K562 (cell line): ENCODE measurements around the gene SLC43A1. TPM values are rescaled to one million over a fixed set of nuclear protein-coding genes. Genes with fewer than 3 reads are reported as not detected.

Source experiments
- ATAC-seq: fragments of 200-7000 bp; cut with Tn5 transposase; 3 replicates; pipeline ENCODE4 v1.9.1; 2020; ENCODE audit warnings: moderate library complexity
- BruUV-seq: library from RNA; stranded (reverse); fragments of 400-500 nt; replicated peaks from 2 replicates; lab custom pipeline; 2021; lab: Mats Ljungman, UMichigan
- CTCF ChIA-PET: fragments of 300-600 bp; formaldehyde crosslinking; extraction: SDS; loops from one replicate; lab custom pipeline; 2021; ENCODE audit warnings: low intra/inter-chr PET ratio; lab: Yijun Ruan, JAX
- POLR2A ChIA-PET: fragments of 300-600, 350-650 bp; sonication (Branson Sonifier 250); formaldehyde crosslinking; extraction: SDS; loops from one replicate; lab custom pipeline; 2021; ENCODE audit warnings: antibody characterized with exemption, inconsistent platforms; lab: Yijun Ruan, JAX
- DNase-seq, 4 experiments: peaks; one replicate each; pipeline versions ENCODE4 v3.0.0 to v3.0.0-alpha.2; 2011 to 2018; ENCODE audit warnings: low spot score in 3 of 4, mixed read lengths in 3 of 4; ENCODE audit errors: extremely low read depth in 1 of 4
- FAIRE-seq: peaks from 2 replicates; lab custom pipeline; 2011; peaks lifted over from hg19 to GRCh38; lab: Jason Lieb, UNC
- H2AFZ ChIP-seq: 2 replicates; pipeline ENCODE4 v1.6.0; 2011; ENCODE audit warnings: low read depth, low read length, control low read depth, inconsistent platforms
- H3K27ac ChIP-seq: fragments of 200-600 bp; 3 replicates; pipeline ENCODE4 v1.8.0; 2011; ENCODE audit warnings: low read depth, mild to moderate bottlenecking, control low read depth, inconsistent platforms, low read length, moderate library complexity, mixed read lengths; ENCODE audit errors: extremely low read depth
- H3K27me3 ChIP-seq, 2 experiments: fragments of 300-600 bp in 1 of 2; 2 replicates in 1 of 2; 3 replicates in 1 of 2; pipeline versions ENCODE4 v1.6.0 to v1.8.0; 2011; ENCODE audit warnings: inconsistent platforms in 2 of 2, low read length in 2 of 2, mild to moderate bottlenecking in 1 of 2, mixed read lengths in 1 of 2, moderate library complexity in 1 of 2; ENCODE audit not compliant: control insufficient read depth in 2 of 2, insufficient read depth in 2 of 2
- H3K36me3 ChIP-seq: fragments of 300-600 bp; 3 replicates; pipeline ENCODE4 v1.8.0; 2011; ENCODE audit warnings: mild to moderate bottlenecking, low read length, inconsistent platforms; ENCODE audit not compliant: control insufficient read depth, insufficient read depth
- H3K4me1 ChIP-seq, 2 experiments: fragments of 200-600 bp in 1 of 2; replicated peaks in 1 of 2; 2 replicates in 1 of 2; 3 replicates in 1 of 2; pipeline versions ENCODE4 v1.5.1 to v1.8.0; 2011; ENCODE audit warnings: inconsistent platforms in 2 of 2, low read length in 2 of 2, mild to moderate bottlenecking in 1 of 2, mixed read lengths in 1 of 2, moderate library complexity in 1 of 2; ENCODE audit not compliant: control insufficient read depth in 2 of 2, insufficient read depth in 2 of 2
- H3K4me2 ChIP-seq: 2 replicates; pipeline ENCODE4 v1.6.1; 2011; ENCODE audit warnings: low read length, control low read depth, inconsistent platforms, mixed read lengths; ENCODE audit not compliant: insufficient read depth
- H3K4me3 ChIP-seq: fragments of 200-600 bp; sonication (generic), shearing (Covaris generic); 2 replicates; pipeline ENCODE4 v1.5.1; 2016; ENCODE audit warnings: control low read depth, inconsistent platforms
- H3K79me2 ChIP-seq: fragments of 200-600 bp; 3 replicates; pipeline ENCODE4 v1.8.0; 2011; ENCODE audit warnings: low read length, inconsistent platforms; ENCODE audit not compliant: control insufficient read depth, insufficient read depth
- H3K9ac ChIP-seq, 2 experiments: 2 replicates each; pipeline versions ENCODE4 v1.6.0 to v1.6.1; 2011; ENCODE audit warnings: low read depth in 2 of 2, low read length in 2 of 2, control low read depth in 1 of 2, inconsistent platforms in 1 of 2, mild to moderate bottlenecking in 1 of 2, mixed read lengths in 1 of 2; ENCODE audit not compliant: insufficient read depth in 1 of 2
- H3K9me1 ChIP-seq: one replicate; pipeline ENCODE4 v1.6.0; 2011; ENCODE audit warnings: inconsistent platforms, mild to moderate bottlenecking, low read length, moderate library complexity; ENCODE audit not compliant: control insufficient read depth, insufficient read depth
- H3K9me3 ChIP-seq: replicated peaks from 2 replicates; pipeline ENCODE4 v1.5.1; 2011; ENCODE audit warnings: low read depth, low read length, inconsistent platforms; ENCODE audit not compliant: control insufficient read depth, insufficient read depth
- H4K20me1 ChIP-seq: replicated peaks from 2 replicates; pipeline ENCODE4 v1.6.1; 2011; ENCODE audit warnings: low read length, inconsistent platforms, mixed read lengths; ENCODE audit not compliant: control insufficient read depth, insufficient read depth
- C11orf30 ChIP-seq: fragments of 450-650 bp; IDR thresholded peaks from 2 replicates; pipeline ENCODE4 v1.6.1; 2016; ENCODE audit warnings: low read depth, mild to moderate bottlenecking
- CBFA2T2 ChIP-seq: fragments of 450-650 bp; conservative IDR thresholded peaks from 2 replicates; pipeline ENCODE4 v1.6.1; 2017; ENCODE audit warnings: mild to moderate bottlenecking
- EZH2 ChIP-seq: IDR thresholded peaks from 2 replicates; pipeline ENCODE4 v1.6.1; 2012; ENCODE audit warnings: low read depth, mild to moderate bottlenecking, inconsistent platforms, low read length, borderline replicate concordance
- FOXP1 ChIP-seq: sonication (generic); formaldehyde crosslinking; IDR thresholded peaks from 2 replicates; pipeline ENCODE4 v1.8.0; 2022; ENCODE audit warnings: mild to moderate bottlenecking, missing genetic modification reagents
- MAFG ChIP-seq: fragments of 450-650 bp; conservative IDR thresholded peaks from 2 replicates; pipeline ENCODE4 v1.6.1; 2016; ENCODE audit warnings: missing genetic modification characterization, missing compliant biosample characterization
- MAFK ChIP-seq: IDR thresholded peaks from 2 replicates; pipeline ENCODE4 v1.6.1; 2011; ENCODE audit warnings: low read length, improper control_type of control experiment
- PHF8 ChIP-seq: fragments of 200-600 bp; sonication (generic); IDR thresholded peaks from 2 replicates; pipeline ENCODE4 v1.6.1; 2012; ENCODE audit warnings: mixed run types, mild to moderate bottlenecking, inconsistent platforms, low read length, moderate library complexity, borderline replicate concordance
- POLR2G ChIP-seq: fragments of 200-400 bp; formaldehyde crosslinking; IDR thresholded peaks from 2 replicates; pipeline ENCODE4 v1.6.1; 2017; ENCODE audit warnings: low read depth, mild to moderate bottlenecking, antibody characterized with exemption, low read length, moderate library complexity
- TAF15 ChIP-seq: fragments of 200-400 bp; formaldehyde crosslinking; IDR thresholded peaks from 2 replicates; pipeline ENCODE4 v1.6.1; 2017; ENCODE audit warnings: mild to moderate bottlenecking, low read depth, low read length, moderate library complexity
- TCF7 ChIP-seq: sonication (generic); IDR thresholded peaks from 2 replicates; pipeline ENCODE4 v1.6.1; 2016; ENCODE audit warnings: antibody characterized with exemption, borderline replicate concordance
- ZC3H4 ChIP-seq: sonication (generic); formaldehyde crosslinking; IDR thresholded peaks from 2 replicates; pipeline ENCODE4 v1.9.0; 2021; ENCODE audit warnings: missing genetic modification reagents, borderline replicate concordance
- ZNF133 ChIP-seq: fragments of 250-450 bp; sonication (Bioruptor Pico); IDR thresholded peaks from 2 replicates; pipeline ENCODE4 v1.4.0; 2020; ENCODE audit warnings: mild to moderate bottlenecking
- ZNF143 ChIP-seq: sonication (generic); formaldehyde crosslinking; IDR thresholded peaks from 2 replicates; pipeline ENCODE4 v1.9.0; 2022; ENCODE audit warnings: mild to moderate bottlenecking, missing genetic modification reagents
- ZNF316 ChIP-seq: fragments of 450-650 bp; IDR thresholded peaks from 2 replicates; pipeline ENCODE4 v1.6.1; 2016
- WGBS: fragments of 100-300 bp; shearing (Covaris generic); methylation state at CpG from one replicate; pipeline ENCODE4 v1.1.6; 2016; ENCODE audit warnings: low coverage, mixed read lengths; ENCODE audit not compliant: insufficient coverage; ENCODE audit errors: missing lambda C conversion rate; 5-methylcytosine and 5-hydroxymethylcytosine counted together
- in situ Hi-C: fragments of 300-500 bp; cut with MboI; formaldehyde crosslinking; loops from 4 replicates; pipeline ENCODE4 v1.15.0; 2018; ENCODE audit warnings: inconsistent platforms, mixed read lengths
- intact Hi-C: fragments of 100-400 bp; cut with micrococcal nuclease; formaldehyde crosslinking; loops from 2 replicates; pipeline ENCODE4 v1.14.2; 2022
- polyA plus RNA-seq, 8 experiments: library from polyadenylated mRNA; depleted of rRNA in 4 of 8; stranded (reverse) in 5 of 8; unstranded in 3 of 8; fragments of >200 nt; fragmentation: Nextera tagmentation in 2 of 8; fragmentation: Illumina TruSeq in 1 of 8; extraction: Ambion mirVana in 2 of 8; extraction: Trizol in 1 of 8; gene quantifications; 2 replicates each; pipeline versions ENCODE4 v1.2.1 to v1.2.3, GENCODE V29; 2011 to 2014; ENCODE audit warnings: inconsistent platforms in 1 of 8, missing spikeins in 1 of 8
- total RNA-seq, 7 experiments: library from RNA; depleted of rRNA in 6 of 7; stranded (reverse); fragments of >200 nt in 6 of 7; fragmentation: Illumina TruSeq in 2 of 7; extraction: Trizol in 2 of 7; gene quantifications; 2 replicates each; pipeline versions ENCODE4 v1.2.1 to v1.2.3, GENCODE V29; 2011 to 2021; ENCODE audit warnings: low replicate concordance in 1 of 7
- TF ChIP-seq, protein P1 (sequence below), 2 experiments: IDR thresholded peaks; 2 replicates each; pipeline ENCODE4 v1.6.1; 2011; ENCODE audit warnings: borderline replicate concordance in 1 of 2, control low read depth in 1 of 2, low read depth in 1 of 2, low read length in 1 of 2, mild to moderate bottlenecking in 1 of 2, mixed read lengths in 1 of 2, moderate library complexity in 1 of 2; ENCODE audit not compliant: insufficient read depth in 1 of 2, insufficient read length in 1 of 2, poor library complexity in 1 of 2, severe bottlenecking in 1 of 2; ENCODE audit errors: extremely low read depth in 1 of 2
- TF ChIP-seq, protein P2 (sequence below): fragments of 250-450 bp; sonication (Bioruptor Pico); IDR thresholded peaks from 2 replicates; pipeline ENCODE4 v1.8.0; 2022; ENCODE audit warnings: inconsistent platforms
- TF ChIP-seq, protein P3 (sequence below): IDR thresholded peaks from 2 replicates; pipeline ENCODE4 v1.6.1; 2016; ENCODE audit warnings: missing genetic modification characterization, missing compliant biosample characterization

The SLC43A1 gene
- total and polyA plus RNA-seq, 9 of the 15 experiments (the other 6 are each of a cell fraction or from before 2014, with no cell fraction given), result 2.6 to 41.8 (median 24.6) TPM

DNA sequence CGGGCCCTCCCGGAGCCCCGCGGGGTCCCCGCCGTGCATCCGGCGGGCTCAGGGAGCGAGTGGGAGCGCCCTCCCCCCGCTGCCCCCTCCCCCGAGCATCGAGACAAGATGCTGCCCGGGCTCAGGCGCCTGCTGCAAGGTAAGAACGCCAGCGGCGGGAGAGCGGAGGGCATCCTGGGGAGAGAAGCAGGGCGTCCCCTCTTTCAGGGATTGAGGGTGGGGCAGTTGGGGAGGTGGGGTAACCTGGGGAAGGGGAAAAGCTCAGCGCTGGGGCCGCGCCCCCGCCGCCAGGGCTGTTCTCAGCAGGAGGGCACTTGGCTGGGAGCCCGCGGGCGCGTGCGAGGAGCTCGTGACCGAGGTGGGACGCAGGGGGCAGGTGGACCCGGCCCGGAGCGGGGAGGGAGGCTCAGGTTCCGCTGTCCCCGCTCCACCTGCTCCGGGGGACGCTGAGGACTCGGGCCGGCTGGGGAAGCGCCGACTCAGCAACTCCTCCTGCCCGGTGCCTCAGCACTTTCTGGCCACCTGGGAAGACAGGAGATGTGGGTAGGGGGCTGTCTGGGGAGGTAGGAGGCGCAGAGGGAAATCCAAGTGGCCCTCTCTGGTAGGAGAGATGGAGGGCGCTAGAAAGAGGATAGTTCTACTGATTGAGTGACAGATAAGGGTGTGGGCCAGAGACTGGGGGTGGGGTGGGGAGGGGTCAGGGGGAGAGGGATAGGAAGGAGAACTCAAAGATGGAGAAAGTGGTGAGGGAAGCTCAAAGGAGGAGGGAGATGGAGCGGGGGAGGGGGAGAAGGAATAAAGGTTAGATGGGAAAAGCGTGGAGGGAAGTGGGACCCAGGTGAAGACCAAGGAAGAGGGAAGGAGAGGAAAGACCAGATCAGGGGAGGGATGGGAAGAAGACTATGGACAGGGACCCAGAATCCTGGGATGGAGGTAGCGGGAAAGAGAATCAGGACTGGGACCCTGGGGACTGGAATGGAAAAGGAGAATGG is 54.4 kb downstream of the SLC43A1 start:
- Histone ChIP-seq H2AFZ (peak overlapping the region; percentile 29; the same call in 1 of the 2 replicates), H4K20me1 (peaks cover 5% of the 10 kb centered on the region), H3K4me1 (peaks cover 22 to 60% of the 10 kb centered on the region in 2 experiments), H3K4me2 (peak overlapping the region; percentile 82), H3K9ac (peak overlapping the region in 1 of 2 experiments; percentile 91; a peak in 3 of 4 replicates), H3K79me2 (no peaks in the 10 kb centered on the region), H3K27me3 (no peaks in the 10 kb centered on the region), H3K9me3 (no peaks in the 10 kb centered on the region), H3K36me3 (no peaks in the 10 kb centered on the region), H3K9me1 (no peaks in the 10 kb centered on the region), H3K4me3 (peak overlapping the region; percentile 45), H3K27ac (no peak overlapping the region)
- 11% methylated on average over 22 of the region's 50 CpGs for WGBS
- ChIA-PET CTCF (interaction anchor here (0.6 kb wide), 1 partner anchor 1641 kb away, joined by 3 read pairs; no protein-coding TSS in a partner anchor), POLR2A (interaction anchor here (0.6 kb wide), 1 partner anchor 74 kb away, joined by 3 read pairs; no protein-coding TSS in a partner anchor)
- BruUV-seq, result no TSS peak
- no peak for ATAC-seq
- intact Hi-C loops, result no loop called here
- FAIRE-seq, result no peak
- peak in 2 of 4 experiments; percentile 38 to 45 for DNase-seq
- in situ Hi-C loops, result no loop called here
- TF ChIP-seq POLR2G, result peak; percentile 45
- TF ChIP-seq TAF15, result no peak
- TF ChIP-seq MAFG (tag), result peak; percentile 68; the same call in 1 of the 2 replicates
- no peak for TF ChIP-seq EZH2
- TF ChIP-seq MAFK, result peak; percentile 60
- TF ChIP-seq, protein P1, sequence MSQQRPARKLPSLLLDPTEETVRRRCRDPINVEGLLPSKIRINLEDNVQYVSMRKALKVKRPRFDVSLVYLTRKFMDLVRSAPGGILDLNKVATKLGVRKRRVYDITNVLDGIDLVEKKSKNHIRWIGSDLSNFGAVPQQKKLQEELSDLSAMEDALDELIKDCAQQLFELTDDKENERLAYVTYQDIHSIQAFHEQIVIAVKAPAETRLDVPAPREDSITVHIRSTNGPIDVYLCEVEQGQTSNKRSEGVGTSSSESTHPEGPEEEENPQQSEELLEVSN (IDR thresholded peaks at IDR 0.05; ENCODE audit: borderline replicate concordance in 1 of 2, extremely low read depth in 1 of 2, insufficient read depth in 1 of 2, insufficient read length in 1 of 2, low read depth in 1 of 2, low read length in 1 of 2, poor library complexity in 1 of 2, severe bottlenecking in 1 of 2), result peak in 1 of 2 experiments; percentile 3
- peak; percentile 91 for TF ChIP-seq ZNF316
- TF ChIP-seq ZC3H4, result no peak
- TF ChIP-seq FOXP1 (CRISPR knock-in tag), result no peak
- TF ChIP-seq TCF7, result no peak
- TF ChIP-seq ZNF133, result no peak
- peak; percentile 3; the same call in 1 of the 2 replicates for TF ChIP-seq PHF8
- no peak for TF ChIP-seq CBFA2T2
- TF ChIP-seq, protein P2, sequence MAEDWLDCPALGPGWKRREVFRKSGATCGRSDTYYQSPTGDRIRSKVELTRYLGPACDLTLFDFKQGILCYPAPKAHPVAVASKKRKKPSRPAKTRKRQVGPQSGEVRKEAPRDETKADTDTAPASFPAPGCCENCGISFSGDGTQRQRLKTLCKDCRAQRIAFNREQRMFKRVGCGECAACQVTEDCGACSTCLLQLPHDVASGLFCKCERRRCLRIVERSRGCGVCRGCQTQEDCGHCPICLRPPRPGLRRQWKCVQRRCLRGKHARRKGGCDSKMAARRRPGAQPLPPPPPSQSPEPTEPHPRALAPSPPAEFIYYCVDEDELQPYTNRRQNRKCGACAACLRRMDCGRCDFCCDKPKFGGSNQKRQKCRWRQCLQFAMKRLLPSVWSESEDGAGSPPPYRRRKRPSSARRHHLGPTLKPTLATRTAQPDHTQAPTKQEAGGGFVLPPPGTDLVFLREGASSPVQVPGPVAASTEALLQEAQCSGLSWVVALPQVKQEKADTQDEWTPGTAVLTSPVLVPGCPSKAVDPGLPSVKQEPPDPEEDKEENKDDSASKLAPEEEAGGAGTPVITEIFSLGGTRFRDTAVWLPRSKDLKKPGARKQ (CRISPR knock-in tag), result no peak
- no peak for TF ChIP-seq ZNF143
- TF ChIP-seq, protein P3, sequence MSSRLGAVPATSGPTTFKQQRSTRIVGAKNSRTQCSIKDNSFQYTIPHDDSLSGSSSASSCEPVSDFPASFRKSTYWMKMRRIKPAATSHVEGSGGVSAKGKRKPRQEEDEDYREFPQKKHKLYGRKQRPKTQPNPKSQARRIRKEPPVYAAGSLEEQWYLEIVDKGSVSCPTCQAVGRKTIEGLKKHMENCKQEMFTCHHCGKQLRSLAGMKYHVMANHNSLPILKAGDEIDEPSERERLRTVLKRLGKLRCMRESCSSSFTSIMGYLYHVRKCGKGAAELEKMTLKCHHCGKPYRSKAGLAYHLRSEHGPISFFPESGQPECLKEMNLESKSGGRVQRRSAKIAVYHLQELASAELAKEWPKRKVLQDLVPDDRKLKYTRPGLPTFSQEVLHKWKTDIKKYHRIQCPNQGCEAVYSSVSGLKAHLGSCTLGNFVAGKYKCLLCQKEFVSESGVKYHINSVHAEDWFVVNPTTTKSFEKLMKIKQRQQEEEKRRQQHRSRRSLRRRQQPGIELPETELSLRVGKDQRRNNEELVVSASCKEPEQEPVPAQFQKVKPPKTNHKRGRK, result peak; percentile 49
- TF ChIP-seq C11orf30, result peak; percentile 90
